HG02943 (cell line): Measurements from ENCODE around the gene CDKN2D.
"Not testable (repeated sequence)": the region's sequence is repeated elsewhere in the genome, so short reads cannot be mapped to it uniquely, and the experiment has no call there.

ENCODE experiments used
- ATAC-seq: cut with Tn5 transposase; IDR thresholded peaks from one replicate; pipeline ENCODE4 v1.9.1; 2021; ENCODE audit warnings: mild to moderate bottlenecking, low read depth, moderate library complexity; ENCODE audit not compliant: unreplicated experiment

Gene CDKN2D

GRCh38 chr19:10553087-10553667, 15.6 kb downstream of the CDKN2D start:
- ATAC-seq: no peak

GRCh38 chr19:10552510-10553053, 16.2 kb downstream of the CDKN2D start:
- ATAC-seq: no peak

DNA sequence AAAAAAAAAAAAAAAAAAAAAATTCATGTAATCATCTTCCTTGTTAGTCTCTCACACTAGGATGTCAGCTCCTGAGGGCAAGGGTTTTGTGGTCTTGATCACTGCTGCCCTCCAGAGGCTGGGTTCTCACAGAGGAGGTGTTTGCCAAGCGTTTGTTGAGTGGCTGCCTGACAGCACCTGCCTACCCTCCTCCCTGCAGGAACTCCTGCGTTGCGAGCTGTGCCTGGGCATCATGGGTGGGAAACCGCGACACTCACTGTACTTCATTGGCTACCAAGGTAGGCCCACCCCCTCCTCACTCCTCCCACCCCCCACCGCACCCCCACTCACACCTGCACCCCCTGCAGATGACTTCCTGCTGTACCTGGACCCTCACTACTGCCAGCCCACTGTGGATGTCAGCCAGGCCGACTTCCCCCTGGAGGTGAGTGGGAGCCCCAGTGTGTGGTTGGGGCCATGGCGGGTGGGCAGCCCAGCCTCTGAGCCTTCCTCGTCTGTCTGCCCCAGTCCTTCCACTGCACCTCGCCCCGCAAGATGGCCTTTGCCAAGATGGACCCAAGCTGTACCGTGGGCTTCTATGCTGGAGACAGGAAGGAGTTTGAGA, 17.0 kb downstream of the CDKN2D start:
- ATAC-seq: no peak

- ATAC-seq: not testable (repeated sequence)
Observed at GRCh38 chr19:10551006-10551405, 17.8 kb downstream of the CDKN2D start.

- ATAC-seq: no peak
Observed at GRCh38 chr19:10550336-10550735, 18.4 kb downstream of the CDKN2D start.

DNA sequence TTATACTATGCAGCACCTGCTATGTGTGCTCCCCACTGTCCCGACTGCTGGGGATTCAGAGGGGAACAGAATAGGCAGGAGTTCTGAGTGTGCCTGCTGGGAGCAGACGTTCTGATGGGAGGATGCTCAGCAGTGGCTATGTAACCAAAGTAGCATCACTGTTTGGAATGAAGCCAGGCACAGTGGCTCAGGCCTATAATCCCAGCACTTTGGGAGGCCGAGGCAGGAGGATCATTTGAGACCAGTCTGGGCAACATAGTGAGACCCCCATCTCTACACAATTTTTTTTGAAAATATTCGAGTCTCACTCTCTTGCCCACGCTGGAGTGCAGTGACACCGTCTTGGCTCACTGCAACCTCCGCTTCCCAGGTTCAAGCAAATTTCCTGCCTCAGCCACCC, 19.0 kb downstream of the CDKN2D start:
- no peak for ATAC-seq

GRCh38 chr19:10548746-10549276, 20.0 kb downstream of the CDKN2D start:
- ATAC-seq: no peak

DNA sequence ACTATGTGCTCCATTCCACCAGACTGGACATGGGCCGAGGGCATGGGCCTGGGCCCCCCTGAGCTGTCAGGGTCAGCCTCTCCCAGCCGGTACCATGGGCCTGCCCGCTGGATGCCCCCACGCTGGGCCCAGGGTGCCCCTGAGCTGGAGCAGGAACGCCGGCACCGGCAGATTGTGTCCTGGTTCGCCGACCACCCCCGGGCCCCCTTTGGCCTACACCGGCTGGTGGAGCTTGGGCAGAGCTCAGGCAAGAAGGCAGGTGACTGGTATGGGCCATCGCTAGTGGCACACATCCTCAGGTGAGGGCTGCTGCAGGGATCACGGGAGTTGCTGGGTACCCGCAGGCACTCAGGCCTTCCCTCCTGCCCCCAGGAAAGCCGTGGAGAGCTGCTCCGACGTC, 22.0 kb downstream of the CDKN2D start:
- ATAC-seq: no peak

- no peak for ATAC-seq
Observed at GRCh38 chr19:10544753-10545251, 24.0 kb downstream of the CDKN2D start.

GRCh38 chr19:10544242-10544752, 24.5 kb downstream of the CDKN2D start:
- ATAC-seq: no peak

DNA sequence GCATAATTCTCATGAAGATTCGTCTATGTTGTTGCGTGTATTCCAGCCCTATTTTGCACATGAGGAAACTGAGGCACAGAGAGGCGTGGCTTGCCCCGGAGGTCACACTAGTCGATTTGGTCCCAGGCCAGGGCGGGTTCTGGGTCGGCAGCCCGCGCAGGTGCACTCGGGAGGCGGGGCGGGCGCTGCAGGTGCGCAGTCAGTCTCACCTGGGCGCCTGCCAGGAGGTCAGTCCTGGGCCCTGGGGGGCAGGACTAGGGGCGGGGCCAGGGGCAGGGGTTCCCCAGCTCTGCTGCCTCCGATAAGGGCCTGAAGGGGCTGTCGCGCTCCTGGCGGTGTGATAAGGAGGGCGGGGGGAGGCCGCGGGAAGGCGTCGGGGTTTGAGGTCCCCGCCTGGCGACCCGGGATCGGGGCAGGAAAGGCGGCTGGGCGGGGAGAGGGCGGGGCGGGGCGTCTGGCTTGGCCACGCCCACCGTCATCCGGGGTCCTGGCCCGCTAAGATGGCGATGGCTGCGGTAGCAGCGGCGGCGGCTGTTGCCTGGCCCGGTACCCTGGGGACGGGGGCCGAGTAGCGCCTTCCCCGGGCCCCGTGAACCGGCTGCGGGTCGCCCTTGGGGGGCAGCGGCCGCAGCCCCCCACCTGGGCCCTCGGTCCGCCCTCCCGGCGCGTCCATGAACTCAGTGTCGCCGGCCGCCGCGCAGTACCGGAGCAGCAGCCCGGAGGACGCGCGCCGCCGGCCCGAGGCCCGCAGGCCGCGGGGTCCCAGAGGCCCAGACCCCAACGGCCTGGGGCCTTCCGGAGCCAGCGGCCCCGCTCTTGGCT, 25.1 kb downstream of the CDKN2D start, which contains the start of gene ATG4D:
Gene ATG4D, plus strand, starts transcription at position 485 of the 822 bp plus-strand sequence. Its CDS starts 187 bp downstream, at position 672.
- peak; percentile 66 for ATAC-seq

DNA sequence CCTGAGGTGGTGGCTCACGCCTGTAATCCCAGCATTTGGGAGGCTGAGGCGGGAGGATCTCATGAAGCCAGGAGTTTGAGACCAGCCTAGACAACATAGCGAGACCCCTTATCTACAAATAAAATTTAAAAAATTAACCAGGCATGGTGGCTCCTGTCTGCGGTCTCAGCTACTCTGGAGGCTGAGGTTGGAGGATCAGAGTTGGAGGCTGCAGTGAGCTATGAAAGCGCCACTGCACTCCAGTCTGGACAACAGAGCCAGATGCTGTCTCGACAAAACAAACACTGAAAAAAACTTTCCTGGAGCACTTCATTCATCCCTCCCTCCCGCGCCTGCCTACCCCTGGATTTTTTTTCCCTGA, 25.7 kb downstream of the CDKN2D start:
- ATAC-seq: no peak

DNA sequence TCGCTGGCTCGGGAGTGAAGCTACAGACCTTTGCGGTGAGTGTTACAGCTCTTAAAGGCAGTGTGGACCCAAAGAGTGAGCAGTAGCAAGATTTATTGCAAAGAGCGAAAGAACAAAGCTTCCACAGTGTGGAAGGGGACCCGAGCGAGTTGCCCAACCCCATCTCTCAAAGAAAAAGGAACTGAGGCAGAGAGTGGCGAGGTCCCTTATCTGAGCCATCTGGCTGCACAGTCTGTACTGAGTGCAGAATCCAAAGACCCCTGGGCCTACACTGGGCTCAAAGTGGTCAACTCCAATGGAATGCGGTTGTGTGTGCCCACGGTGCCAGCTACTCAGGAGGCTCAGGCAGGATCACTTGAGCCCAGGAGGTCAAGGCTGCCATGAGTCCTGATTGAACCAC, 29.8 kb downstream of the CDKN2D start:
- ATAC-seq: not testable (repeated sequence)

DNA sequence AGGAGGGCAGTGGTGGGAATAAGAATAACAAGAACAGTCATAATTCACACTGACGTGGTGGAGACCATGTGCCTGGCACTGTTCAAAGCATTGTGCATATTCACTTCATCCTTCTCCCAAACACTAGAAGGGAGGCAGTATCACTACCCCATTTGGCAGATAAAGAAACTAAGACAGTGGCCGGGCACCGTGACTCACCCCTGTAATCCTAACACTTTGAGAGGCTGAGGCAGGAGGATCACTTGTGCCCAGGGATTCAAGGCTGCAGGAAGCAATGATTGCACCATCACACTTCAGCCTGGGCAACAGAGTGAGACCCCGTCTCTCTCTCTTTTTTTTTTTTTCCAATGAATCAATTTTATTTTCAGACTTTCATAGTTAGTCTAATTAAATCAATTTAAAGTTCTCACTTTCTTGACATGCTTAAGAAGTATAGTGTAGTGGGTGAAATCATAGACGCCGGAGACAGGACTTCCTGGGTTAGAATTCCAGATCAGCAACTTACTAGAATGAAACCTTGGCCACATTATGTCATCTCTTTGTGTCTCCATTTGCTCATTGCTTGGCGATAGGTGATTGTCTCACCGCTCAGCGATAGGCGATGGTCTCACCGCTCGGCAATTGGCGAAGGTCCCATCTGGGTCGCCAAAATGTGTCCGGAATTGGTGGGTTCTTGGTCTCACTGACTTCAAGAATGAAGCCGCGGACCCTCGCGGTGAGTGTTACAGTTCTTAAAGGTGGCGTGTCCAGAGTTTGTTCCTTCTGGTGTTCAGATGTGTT, 30.4 kb downstream of the CDKN2D start:
- ATAC-seq: no peak

- ATAC-seq: no peak
Observed at GRCh38 chr19:10537668-10538067, 31.1 kb downstream of the CDKN2D start.

- ATAC-seq: no peak
Observed at GRCh38 chr19:10535613-10536012, 33.2 kb downstream of the CDKN2D start.

DNA sequence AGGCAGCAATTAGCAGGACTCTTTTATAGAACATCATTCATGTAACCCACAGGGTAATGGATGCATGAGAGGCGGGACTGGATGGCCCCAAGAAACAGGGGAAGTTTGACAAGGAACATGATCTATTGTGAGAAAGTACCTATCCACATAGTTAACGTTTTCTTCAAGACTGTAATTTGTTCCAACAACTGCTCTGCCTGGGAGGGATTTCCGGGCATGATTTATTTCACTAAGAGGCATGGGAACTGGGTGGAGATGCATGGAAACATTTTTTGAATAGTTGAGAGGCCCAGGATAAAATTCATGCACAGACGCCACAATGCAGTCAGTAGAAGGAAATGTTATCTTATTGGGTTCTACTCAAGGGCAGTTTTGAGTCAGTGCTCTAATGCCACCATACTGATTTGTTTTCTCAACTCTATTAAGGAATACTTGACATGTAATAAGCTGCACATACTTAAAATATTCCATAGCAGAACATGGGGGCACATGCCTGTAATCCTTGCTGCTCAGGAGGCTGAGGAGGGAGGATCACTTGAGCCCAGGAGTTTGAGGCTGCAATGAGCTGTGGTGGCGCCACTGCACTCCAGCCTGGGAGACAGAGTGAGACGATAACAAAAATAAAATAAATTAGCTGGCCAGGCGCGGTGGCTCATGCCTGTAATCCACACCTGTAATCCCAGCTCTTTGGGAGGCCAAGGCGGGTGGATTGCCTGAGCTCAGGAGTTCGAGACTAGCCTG, 35.0 kb downstream of the CDKN2D start:
- no peak for ATAC-seq

DNA sequence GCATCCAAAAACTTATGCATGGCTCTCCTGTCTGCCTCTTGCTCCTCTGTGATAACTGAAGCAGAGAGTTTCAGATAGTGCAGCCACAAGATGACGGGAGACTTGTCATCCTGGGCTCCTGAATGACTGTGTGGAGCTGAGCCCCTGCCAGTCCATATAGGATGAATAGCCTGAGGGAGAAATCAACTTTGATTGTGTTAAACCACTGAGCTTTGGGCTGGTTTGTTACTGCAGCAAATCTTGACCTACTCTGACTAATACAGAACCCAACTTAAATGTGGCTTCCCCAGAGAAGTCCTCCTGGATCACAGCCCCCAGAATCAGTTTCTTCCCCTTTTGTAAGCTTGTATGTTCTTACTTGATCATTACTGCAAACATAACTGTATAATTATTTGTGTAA, 36.3 kb downstream of the CDKN2D start:
- no peak for ATAC-seq

- ATAC-seq: not testable (repeated sequence)
Observed at GRCh38 chr19:10526887-10527286, 41.9 kb downstream of the CDKN2D start.
